Activated CD4-positive, alpha-beta T cell treated with anti-CD3 and anti-CD28 coated beads, Interleukin-2, amount 10 ng/mL, durations not matched to agents 7 days and 5 days (primary cell): ENCODE results near the gene CD151. TPM values are rescaled to one million over a fixed set of nuclear protein-coding genes. Genes with fewer than 3 reads are reported as not detected.

Experiments
- CTCF ChIA-PET: fragments of 350-600 bp; sonication (Branson Sonifier 250); formaldehyde crosslinking; loops from one replicate; lab custom pipeline; 2021; ENCODE audit warnings: antibody characterized with exemption; lab: Charles Lee
- POLR2A ChIA-PET: fragments of 350-600 bp; sonication (Branson Sonifier 250); formaldehyde crosslinking; loops from one replicate; lab custom pipeline; 2021; ENCODE audit warnings: antibody characterized with exemption; lab: Charles Lee
- DNase-seq: peaks from one replicate; pipeline ENCODE4 v3.0.0-alpha.2; 2020
- H3K27ac Mint-ChIP-seq: one replicate; pipeline ENCODE4 v1.8.0; 2021; ENCODE audit warnings: mild to moderate bottlenecking, moderate library complexity, mixed read lengths
- H3K27me3 Mint-ChIP-seq: one replicate; pipeline ENCODE4 v1.8.0; 2021; ENCODE audit warnings: mixed read lengths
- H3K36me3 Mint-ChIP-seq: one replicate; pipeline ENCODE4 v1.8.0; 2021; ENCODE audit warnings: low read depth, mixed read lengths
- H3K4me1 Mint-ChIP-seq: one replicate; pipeline ENCODE4 v1.8.0; 2021; ENCODE audit warnings: mixed read lengths
- H3K4me3 Mint-ChIP-seq: one replicate; pipeline ENCODE4 v1.8.0; 2021; ENCODE audit warnings: mild to moderate bottlenecking, moderate library complexity, mixed read lengths
- H3K9me3 Mint-ChIP-seq: one replicate; pipeline ENCODE4 v1.8.0; 2021; ENCODE audit warnings: mixed read lengths
- total RNA-seq, 2 experiments: library from RNA; stranded (reverse); gene quantifications; one replicate each; pipeline ENCODE4 v1.2.3, GENCODE V29; 2021

CD151 gene
- total RNA-seq, 2 experiments from 2014 or later = 35.4 to 37.6 TPM

DNA sequence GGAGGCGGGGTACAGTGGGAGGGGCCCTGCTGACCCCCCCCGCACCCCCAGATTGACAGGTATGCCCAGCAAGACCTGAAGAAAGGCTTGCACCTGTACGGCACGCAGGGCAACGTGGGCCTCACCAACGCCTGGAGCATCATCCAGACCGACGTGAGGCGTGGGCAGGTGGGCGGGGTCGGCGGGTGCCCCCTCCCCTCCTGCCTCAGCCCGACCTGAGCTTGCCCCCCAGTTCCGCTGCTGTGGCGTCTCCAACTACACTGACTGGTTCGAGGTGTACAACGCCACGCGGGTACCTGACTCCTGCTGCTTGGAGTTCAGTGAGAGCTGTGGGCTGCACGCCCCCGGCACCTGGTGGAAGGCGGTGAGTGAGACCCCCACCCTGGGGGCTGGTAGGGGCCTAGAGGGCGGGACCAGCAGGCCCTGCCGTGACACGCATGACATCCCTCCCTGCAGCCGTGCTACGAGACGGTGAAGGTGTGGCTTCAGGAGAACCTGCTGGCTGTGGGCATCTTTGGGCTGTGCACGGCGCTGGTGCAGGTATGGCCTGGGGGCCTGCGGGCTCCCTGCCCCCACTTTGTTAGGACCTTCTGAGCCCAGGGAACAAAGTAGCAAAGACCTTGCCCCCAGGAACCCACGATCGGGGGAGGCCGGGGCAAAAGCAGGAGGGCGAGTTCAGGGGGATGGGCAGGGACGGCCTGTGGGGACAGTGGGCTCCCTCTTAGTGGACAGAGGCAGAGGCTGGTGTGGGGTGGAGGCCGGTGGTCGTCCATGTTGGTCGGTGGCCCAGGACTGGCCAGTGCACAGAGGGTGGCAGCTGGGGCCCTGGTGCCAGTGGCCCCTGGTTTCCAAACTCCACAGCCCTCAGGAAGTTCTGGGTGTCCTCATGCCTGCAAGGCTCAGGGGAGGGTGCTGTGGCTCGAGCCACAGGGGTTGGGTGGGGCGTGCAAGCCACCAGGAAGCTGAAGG lies 33.0 kb downstream of the CD151 start:
- CTCF ChIA-PET = no interaction called here
- H3K27me3 Mint-ChIP-seq = no peaks in the 10 kb centered on the region

GRCh38 chr11:866481-866880 lies 33.7 kb downstream of the CD151 start:
- DNase-seq = no peak
- CTCF ChIA-PET = no interaction called here
- Mint-ChIP-seq H3K4me3 (no peak overlapping the region), H3K4me1 (no peaks in the 10 kb centered on the region), H3K27ac (no peak overlapping the region), H3K9me3 (no peaks in the 10 kb centered on the region), H3K36me3 (no peaks in the 10 kb centered on the region), H3K27me3 (no peaks in the 10 kb centered on the region)
- POLR2A ChIA-PET = no interaction called here

More for the DNA sequence above, 33.0 kb downstream of the CD151 start:
- Mint-ChIP-seq H3K9me3 (no peaks in the 10 kb centered on the region), H3K27ac (no peak overlapping the region), H3K4me1 (no peaks in the 10 kb centered on the region), H3K36me3 (no peaks in the 10 kb centered on the region), H3K4me3 (no peak overlapping the region)
- no peak for DNase-seq
- POLR2A ChIA-PET = no interaction called here

GRCh38 chr11:867856-868358 lies 35.2 kb downstream of the CD151 start:
- H3K36me3 Mint-ChIP-seq = no peaks in the 10 kb centered on the region
- ChIA-PET CTCF (interaction anchor here (1.1 kb wide), 1 partner anchor 19 kb away, joined by 3 read pairs; no protein-coding TSS in a partner anchor), POLR2A (no interaction called here)
- no peaks in the 10 kb centered on the region for H3K9me3 Mint-ChIP-seq
- no peak overlapping the region for H3K27ac Mint-ChIP-seq
- H3K4me1 Mint-ChIP-seq = no peaks in the 10 kb centered on the region
- no peak for DNase-seq
- no peak overlapping the region for H3K4me3 Mint-ChIP-seq
- H3K27me3 Mint-ChIP-seq = no peaks in the 10 kb centered on the region

- no peaks in the 10 kb centered on the region for H3K27me3 Mint-ChIP-seq
- no peaks in the 10 kb centered on the region for H3K9me3 Mint-ChIP-seq
- no peaks in the 10 kb centered on the region for H3K4me1 Mint-ChIP-seq
- H3K36me3 Mint-ChIP-seq = no peaks in the 10 kb centered on the region
- H3K4me3 Mint-ChIP-seq = no peak overlapping the region
- no peak overlapping the region for H3K27ac Mint-ChIP-seq
- DNase-seq = no peak
- ChIA-PET CTCF (no interaction called here), POLR2A (no interaction called here)
Observed at GRCh38 chr11:868394-868793, 35.6 kb downstream of the CD151 start.

- CTCF ChIA-PET = no interaction called here
- no peak overlapping the region for H3K4me3 Mint-ChIP-seq
- H3K9me3 Mint-ChIP-seq = no peaks in the 10 kb centered on the region
- DNase-seq = no peak
- POLR2A ChIA-PET = no interaction called here
- H3K27ac Mint-ChIP-seq = no peak overlapping the region
- no peaks in the 10 kb centered on the region for H3K27me3 Mint-ChIP-seq
- H3K36me3 Mint-ChIP-seq = no peaks in the 10 kb centered on the region
- no peaks in the 10 kb centered on the region for H3K4me1 Mint-ChIP-seq
Observed at GRCh38 chr11:868802-869201, 36.0 kb downstream of the CD151 start.

DNA sequence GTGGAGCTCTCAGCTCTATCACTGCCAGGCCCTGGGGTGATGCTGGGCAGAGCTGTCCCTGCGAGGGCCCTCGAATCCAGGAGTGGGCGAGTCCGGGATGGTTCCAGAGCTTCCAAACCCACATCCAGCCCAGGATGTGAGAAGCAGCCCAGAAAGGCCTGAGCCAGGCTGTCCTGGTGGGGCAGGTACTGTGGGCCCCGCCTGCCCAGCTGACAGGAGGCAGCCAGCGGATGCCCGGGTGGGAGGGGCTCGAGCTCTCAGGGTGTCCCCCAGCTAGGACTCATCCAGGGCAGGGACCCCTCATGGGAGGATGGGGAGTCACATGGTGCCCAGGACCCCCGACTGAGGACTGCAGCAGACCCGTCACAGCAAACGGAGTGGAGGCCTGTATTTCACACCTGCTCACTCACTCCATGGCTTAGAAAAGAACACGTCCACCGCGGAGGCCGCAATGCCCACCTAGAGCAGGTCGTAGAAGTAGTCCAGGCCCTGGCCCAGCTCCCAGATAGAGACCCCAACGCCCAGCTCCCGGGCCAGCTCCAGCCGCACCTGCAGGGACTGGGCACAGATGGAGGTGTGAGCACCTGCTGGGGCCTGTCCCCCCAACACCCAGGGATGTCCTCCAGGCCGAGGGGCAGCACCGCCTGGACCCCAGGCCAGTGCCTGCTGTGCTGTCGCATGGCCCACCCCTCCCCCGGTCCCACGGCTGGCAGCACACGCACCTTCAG lies 36.8 kb downstream of the CD151 start:
- DNase-seq = no peak
- no peaks in the 10 kb centered on the region for H3K36me3 Mint-ChIP-seq
- CTCF ChIA-PET = interaction anchor here (1.6 kb wide), 1 partner anchor 21 kb away, joined by 4 read pairs; no protein-coding TSS in a partner anchor
- H3K4me1 Mint-ChIP-seq = no peaks in the 10 kb centered on the region
- no peak overlapping the region for H3K27ac Mint-ChIP-seq
- no peak overlapping the region for H3K4me3 Mint-ChIP-seq
- no peaks in the 10 kb centered on the region for H3K9me3 Mint-ChIP-seq
- H3K27me3 Mint-ChIP-seq = no peaks in the 10 kb centered on the region
- POLR2A ChIA-PET = no interaction called here

GRCh38 chr11:870127-870413 lies 37.3 kb downstream of the CD151 start:
- CTCF ChIA-PET = interaction anchor here (1.6 kb wide), 1 partner anchor 21 kb away, joined by 4 read pairs; no protein-coding TSS in a partner anchor
- H3K4me1 Mint-ChIP-seq = no peaks in the 10 kb centered on the region
- no peak overlapping the region for H3K4me3 Mint-ChIP-seq
- no peaks in the 10 kb centered on the region for H3K9me3 Mint-ChIP-seq
- H3K36me3 Mint-ChIP-seq = no peaks in the 10 kb centered on the region
- H3K27ac Mint-ChIP-seq = no peak overlapping the region
- POLR2A ChIA-PET = interaction anchor here (0.6 kb wide), 1 partner anchor 14 kb away, joined by 3 read pairs; no protein-coding TSS in a partner anchor
- H3K27me3 Mint-ChIP-seq = no peaks in the 10 kb centered on the region
- DNase-seq = no peak

DNA sequence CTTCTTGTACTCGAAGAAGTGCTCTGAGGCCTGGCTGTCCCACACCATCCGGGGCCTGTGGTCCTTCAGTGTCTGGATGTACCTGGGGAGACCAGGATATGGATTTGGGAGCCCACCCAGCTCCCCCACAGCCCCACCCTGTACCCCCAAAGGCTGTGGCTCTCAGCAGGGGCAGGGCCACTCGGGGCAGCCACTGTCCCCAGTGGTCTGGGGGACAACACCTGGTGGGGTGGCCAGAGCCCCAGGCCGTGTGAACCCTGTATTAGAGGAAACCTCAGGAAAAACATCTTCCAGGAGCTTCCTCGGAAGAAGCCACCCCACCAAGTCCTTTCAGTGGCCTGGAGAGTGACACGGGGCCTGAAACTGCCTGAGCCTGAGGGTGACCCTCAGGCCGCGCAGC lies 37.7 kb downstream of the CD151 start:
- H3K4me3 Mint-ChIP-seq = no peak overlapping the region
- no peaks in the 10 kb centered on the region for H3K27me3 Mint-ChIP-seq
- ChIA-PET CTCF (interaction anchor here (1.6 kb wide), 1 partner anchor 22 kb away, joined by 4 read pairs; no protein-coding TSS in a partner anchor), POLR2A (interaction anchor here (0.6 kb wide), 1 partner anchor 14 kb away, joined by 3 read pairs; no protein-coding TSS in a partner anchor)
- DNase-seq = no peak
- H3K9me3 Mint-ChIP-seq = no peaks in the 10 kb centered on the region
- no peaks in the 10 kb centered on the region for H3K36me3 Mint-ChIP-seq
- no peaks in the 10 kb centered on the region for H3K4me1 Mint-ChIP-seq
- no peak overlapping the region for H3K27ac Mint-ChIP-seq

DNA sequence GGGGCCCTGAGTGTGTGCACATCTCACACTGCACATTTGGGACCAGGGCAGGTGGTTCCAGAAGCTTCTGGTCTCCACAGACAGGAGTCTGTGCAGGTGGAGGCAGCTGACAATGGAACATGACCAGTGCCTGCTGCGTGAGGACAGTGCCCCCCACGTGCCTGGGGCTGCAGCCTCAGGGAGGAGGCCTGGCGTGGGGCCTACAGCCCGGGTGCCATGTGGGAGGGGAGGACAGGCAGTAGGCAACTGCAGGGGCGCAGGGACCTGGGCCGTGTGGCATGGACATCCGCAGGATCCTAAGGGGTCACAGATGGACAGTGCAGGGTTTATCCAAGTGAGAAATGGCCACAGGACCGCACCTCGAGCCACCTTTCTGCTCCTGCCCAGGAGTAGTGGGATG lies 38.7 kb downstream of the CD151 start:
- DNase-seq = no peak
- H3K4me3 Mint-ChIP-seq = no peak overlapping the region
- H3K4me1 Mint-ChIP-seq = no peaks in the 10 kb centered on the region
- ChIA-PET CTCF (no interaction called here), POLR2A (no interaction called here)
- no peaks in the 10 kb centered on the region for H3K9me3 Mint-ChIP-seq
- no peaks in the 10 kb centered on the region for H3K36me3 Mint-ChIP-seq
- H3K27me3 Mint-ChIP-seq = no peaks in the 10 kb centered on the region
- H3K27ac Mint-ChIP-seq = no peak overlapping the region

- Mint-ChIP-seq H3K27me3 (no peaks in the 10 kb centered on the region), H3K4me3 (no peak overlapping the region), H3K9me3 (no peaks in the 10 kb centered on the region), H3K27ac (no peak overlapping the region), H3K4me1 (no peaks in the 10 kb centered on the region), H3K36me3 (no peaks in the 10 kb centered on the region)
- CTCF ChIA-PET = interaction anchor here (0.9 kb wide), 1 partner anchor 30 kb away, joined by 3 read pairs; no protein-coding TSS in a partner anchor
- no peak for DNase-seq
- POLR2A ChIA-PET = no interaction called here
Observed at GRCh38 chr11:872799-873198, 40.0 kb downstream of the CD151 start.

GRCh38 chr11:873706-874105 lies 41.0 kb downstream of the CD151 start:
- H3K27ac Mint-ChIP-seq = no peak overlapping the region
- H3K27me3 Mint-ChIP-seq = no peaks in the 10 kb centered on the region
- no peak for DNase-seq
- H3K4me3 Mint-ChIP-seq = no peak overlapping the region
- no peaks in the 10 kb centered on the region for H3K9me3 Mint-ChIP-seq
- no peaks in the 10 kb centered on the region for H3K4me1 Mint-ChIP-seq
- POLR2A ChIA-PET = no interaction called here
- no peaks in the 10 kb centered on the region for H3K36me3 Mint-ChIP-seq
- CTCF ChIA-PET = no interaction called here

GRCh38 chr11:875203-875602 lies 42.5 kb downstream of the CD151 start:
- Mint-ChIP-seq H3K4me3 (no peak overlapping the region), H3K27me3 (no peaks in the 10 kb centered on the region), H3K4me1 (no peaks in the 10 kb centered on the region), H3K9me3 (no peaks in the 10 kb centered on the region), H3K27ac (no peak overlapping the region), H3K36me3 (peaks cover 2% of the 10 kb centered on the region)
- ChIA-PET CTCF (no interaction called here), POLR2A (no interaction called here)
- no peak for DNase-seq

- Mint-ChIP-seq H3K4me1 (no peaks in the 10 kb centered on the region), H3K27me3 (no peaks in the 10 kb centered on the region), H3K27ac (no peak overlapping the region), H3K4me3 (no peak overlapping the region), H3K9me3 (no peaks in the 10 kb centered on the region), H3K36me3 (peaks cover 2% of the 10 kb centered on the region)
- ChIA-PET CTCF (no interaction called here), POLR2A (no interaction called here)
- no peak for DNase-seq
Observed at GRCh38 chr11:875769-876301, 43.1 kb downstream of the CD151 start.
